MM.1S (cell line): ENCODE data around the gene DGCR6L.
"Not testable (repeated sequence)": the region's sequence is repeated elsewhere in the genome, so short reads cannot be mapped to it uniquely, and the experiment has no call there.

Experiments used
- CTCF ChIP-seq: fragments of 300-600 bp; sonication (generic); IDR thresholded peaks from 2 replicates; pipeline ENCODE4 v1.5.1; 2016; ENCODE audit warnings: antibody characterized with exemption, low read length, mixed read lengths
- EZH2 ChIP-seq: fragments of 300-600 bp; sonication (generic); optimal IDR thresholded peaks from 2 replicates; pipeline ENCODE3; 2017; ENCODE audit warnings: low read depth, mild to moderate bottlenecking, antibody characterized with exemption, low read length, mixed read lengths
- EZH2phosphoT487 ChIP-seq: fragments of 300-600 bp; sonication (generic); IDR thresholded peaks from 2 replicates; pipeline ENCODE4 v1.6.1; 2018; ENCODE audit warnings: antibody characterized with exemption, low read length

DNA sequence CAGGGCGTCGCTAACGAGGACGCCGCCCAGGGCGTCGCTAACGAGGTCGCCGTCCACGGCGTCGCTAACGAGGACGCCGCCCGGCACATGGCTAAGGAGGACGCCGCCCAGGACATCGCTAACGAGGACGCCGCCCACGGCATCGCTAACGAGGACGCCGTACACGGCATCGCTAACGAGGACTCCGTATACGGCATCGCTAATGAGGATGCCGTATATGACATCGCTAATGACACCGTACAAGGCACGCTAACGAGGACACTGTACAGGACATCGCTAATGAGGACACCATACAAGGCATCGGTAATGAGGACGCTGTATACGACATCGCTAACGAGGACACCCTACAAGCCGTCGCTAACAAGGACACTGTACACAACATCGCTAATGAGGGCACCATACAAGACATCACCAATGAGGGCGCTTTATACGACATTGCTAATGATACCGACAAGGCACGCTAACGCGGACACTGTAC, 41.9 kb upstream of the DGCR6L start:
- not testable (repeated sequence) for TF ChIP-seq CTCF, EZH2phosphoT487, EZH2
